Measurements from ENCODE around the gene FASLG. TPM values are rescaled to one million over a fixed set of nuclear protein-coding genes. Genes with fewer than 3 reads are reported as not detected.

Gene FASLG
- total RNA-seq, 1 donor from 2014 or later = not detected

DNA sequence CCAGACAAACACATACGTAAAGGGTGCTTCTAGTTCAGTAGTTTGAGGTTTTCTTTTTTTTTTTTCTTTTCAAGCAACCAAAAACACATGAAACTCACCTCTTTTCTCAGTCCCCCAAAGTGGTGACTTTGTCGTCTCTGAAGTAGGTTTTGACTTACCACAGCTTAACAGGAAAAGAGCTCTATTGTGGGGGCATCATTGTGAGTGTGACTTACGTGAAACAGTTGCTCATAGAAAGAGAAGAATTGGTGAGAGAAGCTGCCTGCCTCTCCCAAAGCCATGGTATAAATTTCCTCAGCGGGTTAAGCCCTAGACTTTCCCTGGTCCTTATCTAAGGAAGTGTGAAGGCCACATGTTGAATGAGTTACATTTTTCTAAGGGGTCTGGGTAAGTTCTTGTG, 11.9 kb downstream of the FASLG start:
- TF ChIP-seq CTCF (IDR thresholded peaks at IDR 0.05; ENCODE audit: partially characterized antibody, unreplicated experiment) = no peak
- Mint-ChIP-seq H3K27me3 (ENCODE audit: unreplicated experiment) (no peaks in the 10 kb centered on the region), H3K27ac (ENCODE audit: unreplicated experiment) (no peak overlapping the region)

DNA sequence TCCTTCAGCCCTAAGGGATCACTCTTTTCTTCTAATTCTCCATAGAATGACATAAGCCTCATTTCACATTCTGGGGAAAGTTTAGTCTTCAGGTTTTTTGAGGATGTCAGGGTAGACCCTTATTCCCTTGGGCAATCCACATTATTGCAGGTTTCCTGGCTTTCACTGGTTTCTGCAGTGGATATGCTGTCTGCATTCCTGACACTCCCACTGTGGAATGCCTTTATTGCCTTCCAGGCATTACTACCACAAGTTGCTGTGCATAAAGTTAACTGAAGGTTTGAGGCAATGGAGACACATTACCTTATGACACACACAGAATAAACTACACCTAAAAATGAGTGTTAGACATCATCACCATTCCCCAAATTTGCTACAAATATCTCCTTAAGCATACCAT, 12.7 kb downstream of the FASLG start:
- no peak overlapping the region for H3K27ac Mint-ChIP-seq (ENCODE audit: unreplicated experiment)
- no peaks in the 10 kb centered on the region for H3K36me3 Mint-ChIP-seq (ENCODE audit: unreplicated experiment)
- no peak for TF ChIP-seq CTCF (IDR thresholded peaks at IDR 0.05; ENCODE audit: partially characterized antibody, unreplicated experiment)
- H3K4me1 Mint-ChIP-seq (ENCODE audit: low read depth, unreplicated experiment) = no peaks in the 10 kb centered on the region
- no peak overlapping the region for H3K4me3 Mint-ChIP-seq (ENCODE audit: unreplicated experiment)
- no peak for DNase-seq
- H3K27me3 Mint-ChIP-seq (ENCODE audit: unreplicated experiment) = no peaks in the 10 kb centered on the region
- H3K9me3 Mint-ChIP-seq (ENCODE audit: unreplicated experiment) = no peaks in the 10 kb centered on the region

More for the DNA sequence above, 11.9 kb downstream of the FASLG start:
- Mint-ChIP-seq H3K4me3 (ENCODE audit: unreplicated experiment) (no peak overlapping the region), H3K36me3 (ENCODE audit: unreplicated experiment) (no peaks in the 10 kb centered on the region), H3K4me1 (ENCODE audit: low read depth, unreplicated experiment) (no peaks in the 10 kb centered on the region), H3K9me3 (ENCODE audit: unreplicated experiment) (no peaks in the 10 kb centered on the region)
- DNase-seq = no peak

DNA sequence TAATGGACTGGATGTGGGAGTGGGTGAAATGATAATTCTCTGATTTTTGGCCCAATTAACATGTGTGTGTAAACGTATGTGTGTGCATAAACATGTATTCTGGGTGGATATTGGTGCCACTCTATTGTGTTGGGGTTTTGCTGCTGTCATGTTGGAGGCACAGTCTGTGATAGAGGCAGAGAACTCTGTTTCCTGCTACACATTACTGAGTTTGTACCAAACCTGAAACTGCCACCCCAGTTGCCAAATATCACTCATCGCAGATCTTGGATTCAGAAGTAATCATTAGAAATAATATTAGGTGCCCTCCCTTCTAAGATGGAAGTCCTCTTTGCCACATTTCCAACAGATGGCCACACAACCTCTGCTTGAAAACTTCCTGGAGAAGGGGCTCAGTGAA, 13.8 kb downstream of the FASLG start:
- Mint-ChIP-seq H3K4me1 (ENCODE audit: low read depth, unreplicated experiment) (no peaks in the 10 kb centered on the region), H3K27me3 (ENCODE audit: unreplicated experiment) (no peaks in the 10 kb centered on the region), H3K27ac (ENCODE audit: unreplicated experiment) (no peak overlapping the region), H3K4me3 (ENCODE audit: unreplicated experiment) (no peak overlapping the region), H3K9me3 (ENCODE audit: unreplicated experiment) (no peaks in the 10 kb centered on the region), H3K36me3 (ENCODE audit: unreplicated experiment) (no peaks in the 10 kb centered on the region)
- no peak for TF ChIP-seq CTCF (IDR thresholded peaks at IDR 0.05; ENCODE audit: partially characterized antibody, unreplicated experiment)
- no peak for DNase-seq

DNA sequence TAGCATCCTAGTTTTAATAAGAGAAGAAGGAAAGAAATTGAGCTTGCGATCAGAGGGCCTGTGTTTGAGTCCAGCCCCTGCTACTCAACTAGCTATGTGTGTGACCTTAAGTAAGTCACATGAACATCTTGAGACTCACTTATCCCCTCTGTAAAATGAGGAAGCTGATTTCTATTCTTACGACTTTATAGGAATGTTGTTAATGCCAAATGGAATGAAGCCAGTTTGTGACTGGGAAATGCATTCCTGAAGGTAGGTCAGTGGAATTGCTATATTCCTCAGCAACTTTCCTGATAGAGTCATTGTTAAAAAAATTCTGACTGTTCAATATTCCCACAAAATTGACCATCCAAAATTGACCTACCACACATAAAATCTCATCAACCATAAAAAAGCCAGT, 14.9 kb downstream of the FASLG start:
- no peak for TF ChIP-seq CTCF (IDR thresholded peaks at IDR 0.05; ENCODE audit: partially characterized antibody, unreplicated experiment)
- H3K36me3 Mint-ChIP-seq (ENCODE audit: unreplicated experiment) = no peaks in the 10 kb centered on the region
- H3K27ac Mint-ChIP-seq (ENCODE audit: unreplicated experiment) = no peak overlapping the region
- no peaks in the 10 kb centered on the region for H3K4me1 Mint-ChIP-seq (ENCODE audit: low read depth, unreplicated experiment)
- H3K4me3 Mint-ChIP-seq (ENCODE audit: unreplicated experiment) = no peak overlapping the region
- no peak for DNase-seq
- no peaks in the 10 kb centered on the region for H3K27me3 Mint-ChIP-seq (ENCODE audit: unreplicated experiment)
- H3K9me3 Mint-ChIP-seq (ENCODE audit: unreplicated experiment) = peaks cover under 1% of the 10 kb centered on the region

DNA sequence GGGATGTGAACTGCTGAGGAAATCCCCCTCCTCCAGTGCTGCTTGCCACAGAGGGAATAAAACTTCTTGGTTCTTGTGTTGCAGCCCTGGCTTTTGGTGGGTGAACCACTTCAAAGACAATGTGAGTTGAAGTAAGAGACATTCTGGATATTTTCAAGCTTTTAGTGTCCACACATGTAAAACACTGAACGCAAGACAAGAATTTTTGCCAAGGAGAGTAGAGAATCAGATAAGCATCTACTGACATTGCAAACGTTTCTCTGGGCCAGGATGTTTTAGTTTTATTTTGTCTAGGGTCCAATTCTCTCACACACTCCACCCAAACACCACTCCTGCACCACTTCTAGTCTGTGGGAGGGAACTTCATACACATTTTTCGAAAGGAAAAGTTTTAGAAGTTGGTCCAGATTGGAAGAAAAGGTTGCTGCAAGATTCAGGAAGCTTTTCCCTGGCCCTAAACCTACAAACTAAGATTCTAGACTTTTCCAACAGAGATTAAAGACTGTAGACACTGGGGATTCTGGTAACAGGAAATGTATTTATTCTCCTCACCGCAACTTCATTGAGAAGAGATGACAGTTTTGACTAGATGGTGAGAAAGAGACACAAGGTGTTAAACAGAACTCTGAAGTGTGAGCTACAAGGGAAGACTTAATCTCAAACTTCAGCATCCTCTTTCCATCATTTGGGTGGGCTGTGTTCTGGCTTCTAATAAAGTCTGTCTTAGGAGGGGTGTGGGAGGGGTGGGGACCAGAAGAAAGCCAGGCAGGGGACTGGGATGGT, 16.1 kb downstream of the FASLG start:
- DNase-seq = no peak
- Mint-ChIP-seq H3K9me3 (ENCODE audit: unreplicated experiment) (peaks cover 1% of the 10 kb centered on the region), H3K4me3 (ENCODE audit: unreplicated experiment) (no peak overlapping the region), H3K27me3 (ENCODE audit: unreplicated experiment) (no peaks in the 10 kb centered on the region), H3K36me3 (ENCODE audit: unreplicated experiment) (no peaks in the 10 kb centered on the region), H3K4me1 (ENCODE audit: low read depth, unreplicated experiment) (no peaks in the 10 kb centered on the region), H3K27ac (ENCODE audit: unreplicated experiment) (no peak overlapping the region)
- no peak for TF ChIP-seq CTCF (IDR thresholded peaks at IDR 0.05; ENCODE audit: partially characterized antibody, unreplicated experiment)
